Stimulated activated CD4-positive, alpha-beta T cell treated with anti-CD3 and anti-CD28 coated beads, Interleukin-2, amount 100 ng/mL, for 4 hours (primary cell): Measurements from ENCODE around the gene PLXNA4.

Experiments used
- DNase-seq: peaks from one replicate; pipeline ENCODE4 v3.0.0-alpha.2; 2020; ENCODE audit warnings: low read depth

Gene PLXNA4

GRCh38 chr7:132438926-132439325 lies 137.3 kb downstream of the PLXNA4 start:
- DNase-seq = no peak

DNA sequence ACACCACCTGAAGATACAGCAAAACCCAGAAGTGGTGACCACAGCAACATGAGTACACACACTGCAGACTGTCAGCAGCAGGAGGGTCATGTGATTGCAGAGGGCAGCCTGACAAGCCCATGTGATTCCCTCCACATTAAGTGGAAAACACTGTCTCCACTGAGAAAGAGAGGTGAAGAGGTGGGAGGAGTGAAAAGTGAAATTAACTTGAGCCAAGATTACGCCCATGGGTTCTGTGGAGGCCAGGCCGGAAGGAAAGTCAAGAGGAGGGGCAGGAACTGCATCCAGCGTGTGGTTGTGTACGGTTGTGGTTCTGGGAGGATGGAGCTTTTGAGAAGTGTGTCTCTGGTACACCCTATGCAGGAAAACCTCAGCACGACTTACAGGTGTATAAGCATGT lies 138.5 kb downstream of the PLXNA4 start:
- DNase-seq = no peak

- DNase-seq = no peak
These were observed 140.1 kb downstream of the PLXNA4 start for GRCh38 chr7:132436121-132436520.

- DNase-seq = no peak
These were observed 141.0 kb downstream of the PLXNA4 start for GRCh38 chr7:132435016-132435990.

DNA sequence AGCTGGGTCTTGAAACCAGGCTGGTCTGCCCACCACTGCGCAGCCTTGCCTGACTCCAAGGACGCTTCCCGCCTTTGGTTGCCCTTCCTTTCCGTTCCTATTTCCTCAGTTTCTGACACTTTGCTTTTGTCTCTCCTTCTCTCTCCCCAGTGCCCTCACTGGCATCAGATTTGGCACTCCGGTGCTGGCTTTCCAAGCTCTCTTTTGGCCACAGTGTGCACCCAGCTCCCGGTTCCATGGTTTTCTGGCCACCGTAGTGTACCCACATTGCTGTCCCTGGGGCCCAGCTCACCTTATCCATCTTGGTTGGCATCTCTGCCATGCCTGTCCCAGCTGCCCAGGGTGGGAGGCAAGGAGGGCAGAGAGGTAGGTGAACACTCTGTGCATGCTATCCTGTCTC lies 142.2 kb downstream of the PLXNA4 start:
- DNase-seq = no peak

DNA sequence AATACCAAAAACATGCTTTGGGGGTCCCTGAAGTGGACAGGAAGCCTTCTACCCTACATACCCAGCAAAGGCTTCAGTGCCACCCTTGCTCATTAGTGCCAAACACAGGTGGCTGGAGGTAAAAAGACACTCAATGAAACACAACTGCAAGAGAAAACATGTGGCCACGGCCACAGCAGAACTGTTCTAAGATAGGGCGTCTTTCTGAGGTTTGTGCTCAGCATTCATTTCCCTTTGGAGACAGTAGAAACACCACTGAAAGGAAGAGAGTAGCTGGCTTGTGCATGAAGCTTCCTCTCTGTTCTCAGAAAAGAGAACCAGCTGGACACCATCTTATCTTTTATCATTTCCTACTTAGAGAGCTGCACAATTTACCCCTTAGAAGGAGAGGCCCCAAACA lies 143.0 kb downstream of the PLXNA4 start:
- no peak for DNase-seq

- DNase-seq = peak; percentile 9
These were observed 145.1 kb downstream of the PLXNA4 start for GRCh38 chr7:132430861-132431822.

- DNase-seq = no peak
These were observed 146.0 kb downstream of the PLXNA4 start for GRCh38 chr7:132430041-132430855.

DNA sequence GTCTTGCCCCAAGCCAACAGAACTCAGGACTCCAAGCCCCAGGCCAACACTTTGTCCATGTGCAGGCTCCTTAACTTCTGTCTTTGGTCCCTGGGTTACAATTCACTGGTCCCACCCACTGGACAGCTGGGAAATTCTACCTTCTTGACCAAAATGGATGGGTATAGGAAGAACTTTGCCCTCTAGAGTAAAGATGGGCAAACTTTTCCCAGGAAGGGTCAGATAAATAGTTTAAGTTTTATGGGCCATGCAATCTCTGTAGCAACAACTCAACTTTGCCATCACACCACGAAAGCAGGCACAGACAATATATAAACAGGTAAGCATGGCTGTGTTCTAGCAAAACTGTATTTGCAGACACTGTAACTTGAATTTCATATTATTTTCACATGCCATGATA lies 147.1 kb downstream of the PLXNA4 start:
- no peak for DNase-seq

GRCh38 chr7:132428247-132428919 lies 147.9 kb downstream of the PLXNA4 start:
- no peak for DNase-seq

GRCh38 chr7:132425942-132426341 lies 150.3 kb downstream of the PLXNA4 start:
- DNase-seq = no peak

GRCh38 chr7:132424821-132425724 lies 151.2 kb downstream of the PLXNA4 start:
- no peak for DNase-seq

DNA sequence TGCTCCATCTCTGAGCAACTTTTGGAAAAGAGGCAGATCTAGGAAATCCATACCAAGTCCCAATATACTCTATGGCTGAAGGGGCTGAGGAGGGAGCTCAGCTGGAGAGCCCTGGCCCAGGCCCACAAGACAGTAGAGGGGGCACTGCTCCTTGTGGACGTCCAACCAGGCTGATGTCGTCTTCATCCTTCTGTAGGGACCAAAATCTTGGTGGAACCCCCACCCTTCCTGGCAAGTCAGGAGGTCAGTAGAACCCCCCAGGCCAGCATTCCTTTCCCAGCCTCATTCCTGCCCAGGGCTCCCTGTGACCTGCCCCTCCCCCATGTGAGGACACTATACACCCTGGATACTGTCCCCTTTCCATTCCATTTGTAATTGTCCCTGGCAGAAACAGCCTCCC lies 152.0 kb downstream of the PLXNA4 start:
- no peak for DNase-seq

DNA sequence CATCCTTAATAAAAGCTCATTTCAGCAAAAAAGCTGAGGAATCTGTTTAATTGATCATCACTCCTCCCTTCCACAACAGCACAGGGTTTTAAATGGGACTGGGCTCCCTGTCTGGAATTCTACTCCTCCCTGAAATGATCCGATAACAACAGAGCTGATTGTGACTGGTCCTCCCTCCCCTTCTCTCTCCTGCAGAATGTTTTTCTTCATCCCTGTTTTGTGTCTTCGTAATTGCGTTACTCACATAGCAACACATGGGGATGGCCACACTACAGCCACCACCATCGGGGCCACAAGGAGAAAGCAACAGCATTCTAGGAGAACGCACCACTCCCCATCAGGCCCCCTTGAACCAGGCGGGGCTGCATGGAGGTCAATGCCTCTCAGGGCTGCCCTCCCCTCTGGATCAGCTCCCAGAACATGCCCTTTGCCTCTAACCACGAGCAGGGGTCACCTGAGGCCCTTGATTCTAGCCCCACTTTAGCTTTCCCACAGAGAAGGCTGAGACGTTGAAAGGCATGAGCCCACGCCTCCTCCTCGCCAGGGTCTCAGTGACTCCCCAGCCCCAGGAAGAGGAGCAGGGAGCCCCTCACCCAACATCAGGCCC lies 152.6 kb downstream of the PLXNA4 start:
- no peak for DNase-seq

GRCh38 chr7:132422502-132423111 lies 153.7 kb downstream of the PLXNA4 start:
- no peak for DNase-seq

GRCh38 chr7:132420527-132420926 lies 155.7 kb downstream of the PLXNA4 start:
- no peak for DNase-seq

DNA sequence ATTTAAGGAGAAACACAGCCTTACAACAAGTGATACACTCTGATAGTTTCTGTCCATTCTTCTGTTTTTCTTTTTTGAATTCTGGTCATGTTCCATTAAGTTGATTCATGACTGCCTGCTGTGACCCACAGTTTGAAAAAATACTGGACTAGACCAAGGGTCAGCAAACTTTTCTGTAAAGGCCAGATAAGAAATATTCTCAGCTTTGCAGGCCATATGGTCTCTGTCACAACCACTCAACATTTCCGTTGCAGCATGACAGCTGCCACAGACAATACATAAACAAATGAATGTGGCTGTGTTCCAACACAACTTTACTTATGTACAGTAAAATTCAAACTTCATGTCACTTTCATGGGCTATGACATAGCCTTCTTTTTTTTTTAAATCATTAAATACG lies 156.7 kb downstream of the PLXNA4 start:
- DNase-seq = no peak

GRCh38 chr7:132418840-132419239 lies 157.4 kb downstream of the PLXNA4 start:
- no peak for DNase-seq
